OCI-LY7 (cell line): ENCODE results near the gene NTSR1. TPM values are rescaled to one million over a fixed set of nuclear protein-coding genes. Genes with fewer than 3 reads are reported as not detected.

Source experiments
- BruUV-seq: library from RNA; stranded (reverse); fragments of 400-500 nt; replicated peaks from 2 replicates; lab custom pipeline; 2021; lab: Mats Ljungman, UMichigan
- CTCF ChIA-PET: fragments of 300-600 bp; sonication (Branson Sonifier 250); formaldehyde crosslinking; loops from one replicate; lab custom pipeline; 2022; ENCODE audit warnings: antibody characterized with exemption; ENCODE audit not compliant: unreplicated experiment; lab: Charles Lee
- POLR2A ChIA-PET: fragments of 300-600 bp; sonication (Branson Sonifier 250); formaldehyde crosslinking; loops from one replicate; lab custom pipeline; 2022; ENCODE audit warnings: antibody characterized with exemption; lab: Charles Lee
- DNase-seq: peaks from one replicate; pipeline ENCODE4 v3.0.0-alpha.2; 2015; ENCODE audit warnings: low spot score
- H2AFZ ChIP-seq: fragments of 200-600 bp; sonication (generic), shearing (Covaris generic); 2 replicates; pipeline ENCODE4 v1.6.1; 2014; ENCODE audit warnings: mild to moderate bottlenecking, antibody characterized with exemption, low read length, moderate library complexity
- H3K27ac ChIP-seq: fragments of 200-600 bp; sonication (generic); 2 replicates; pipeline ENCODE4 v1.5.1; 2014; ENCODE audit warnings: mixed run types, low read depth, mild to moderate bottlenecking, moderate library complexity, low read length, inconsistent platforms; ENCODE audit not compliant: poor library complexity, severe bottlenecking
- H3K36me3 ChIP-seq: fragments of 200-600 bp; sonication (generic); 2 replicates; pipeline ENCODE4 v1.6.1; 2014; ENCODE audit warnings: mild to moderate bottlenecking, antibody characterized with exemption, low read length, moderate library complexity, mixed read lengths; ENCODE audit not compliant: insufficient read depth
- H3K4me1 ChIP-seq: fragments of 200-600 bp; sonication (generic); 2 replicates; pipeline ENCODE4 v1.5.1; 2014; ENCODE audit warnings: mild to moderate bottlenecking, low read length; ENCODE audit not compliant: insufficient read depth, poor library complexity, severe bottlenecking
- H3K4me2 ChIP-seq: fragments of 200-600 bp; sonication (generic); 2 replicates; pipeline ENCODE4 v1.6.1; 2014; ENCODE audit warnings: mild to moderate bottlenecking, low read length
- H3K4me3 ChIP-seq: fragments of 200-600 bp; sonication (generic); 2 replicates; pipeline ENCODE4 v1.5.1; 2014; ENCODE audit warnings: mild to moderate bottlenecking, low read depth, low read length; ENCODE audit not compliant: poor library complexity, severe bottlenecking
- H3K79me2 ChIP-seq: fragments of 200-600 bp; sonication (generic); 2 replicates; pipeline ENCODE4 v1.6.1; 2016; ENCODE audit warnings: low read depth, mild to moderate bottlenecking, low read length, moderate library complexity, mixed read lengths; ENCODE audit not compliant: insufficient read depth
- H3K9me2 ChIP-seq: fragments of 200-600 bp; sonication (generic); 2 replicates; pipeline ENCODE4 v1.6.1; 2016; ENCODE audit warnings: mild to moderate bottlenecking, low read length, mixed read lengths; ENCODE audit not compliant: insufficient read depth
- H3K9me3 ChIP-seq: fragments of 200-600 bp; sonication (generic); 2 replicates; pipeline ENCODE4 v1.6.1; 2014; ENCODE audit warnings: mild to moderate bottlenecking, mixed run types, low read length, mixed read lengths
- H4K20me1 ChIP-seq: fragments of 200-600 bp; sonication (generic); 2 replicates; pipeline ENCODE4 v1.6.1; 2014; ENCODE audit warnings: mild to moderate bottlenecking, antibody characterized with exemption, low read length, moderate library complexity, mixed read lengths; ENCODE audit not compliant: insufficient read depth
- EZH2phosphoT487 ChIP-seq: fragments of 200-600 bp; sonication (generic); IDR thresholded peaks from 2 replicates; pipeline ENCODE4 v1.6.1; 2018; ENCODE audit warnings: low read depth, borderline replicate concordance, mild to moderate bottlenecking, mixed run types, antibody characterized with exemption, low read length, moderate library complexity, mixed read lengths
- intact Hi-C: fragments of 100-400 bp; cut with micrococcal nuclease; formaldehyde crosslinking; loops from one replicate; pipeline ENCODE4 v1.10.0; 2022; ENCODE audit not compliant: unreplicated experiment
- total RNA-seq, 2 experiments: library from RNA; depleted of rRNA in 1 of 2; stranded (reverse); fragments of >200 nt in 1 of 2; shearing (Covaris generic) in 1 of 2; gene quantifications; 2 replicates each; pipeline ENCODE4 v1.2.3, GENCODE V29; 2014 to 2022
- TF ChIP-seq, protein P1 (sequence below): fragments of 200-600 bp; sonication (generic); conservative IDR thresholded peaks from 2 replicates; pipeline ENCODE4 v1.5.1; 2014; ENCODE audit warnings: mild to moderate bottlenecking, antibody characterized with exemption, low read length, moderate library complexity, mixed read lengths

The NTSR1 gene
- total RNA-seq, 2 experiments from 2014 or later, result not detected

DNA sequence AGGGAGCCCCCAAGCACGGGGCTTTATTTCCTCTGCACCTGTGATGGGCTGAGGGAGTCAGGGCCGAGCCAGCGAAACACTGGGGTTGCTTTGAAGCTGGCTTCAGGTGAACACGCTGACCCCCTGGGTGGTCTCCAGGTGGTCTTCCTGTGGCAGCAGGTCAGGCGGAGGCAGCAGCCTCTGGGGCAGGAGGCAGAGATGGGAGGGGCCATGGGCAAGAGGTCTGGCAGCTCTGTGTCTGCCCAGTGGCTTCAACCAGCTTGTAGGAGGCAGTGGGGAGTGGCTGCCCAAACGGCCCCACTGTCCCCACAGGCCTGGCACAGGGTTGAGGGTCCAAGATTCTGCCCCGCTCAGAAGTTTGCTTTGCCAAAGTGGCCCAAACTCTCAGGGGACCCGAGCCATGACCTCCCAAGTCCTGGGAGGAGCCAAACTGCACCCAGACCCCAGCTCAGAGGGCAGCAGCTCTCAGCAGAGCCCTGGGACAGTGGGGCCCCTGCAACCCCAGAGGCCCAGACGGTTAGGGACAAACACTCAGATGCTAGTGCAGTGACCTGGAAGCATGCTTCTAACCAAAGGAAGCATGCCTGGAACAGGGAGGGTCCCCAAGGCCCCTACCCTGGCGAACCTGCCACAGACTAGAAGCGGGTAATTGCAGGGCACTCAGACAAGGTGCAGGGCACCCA, 15.3 kb downstream of the NTSR1 start:
- Histone ChIP-seq H3K4me1 (no peaks in the 10 kb centered on the region), H4K20me1 (no peaks in the 10 kb centered on the region), H3K4me2 (no peak overlapping the region), H3K79me2 (no peaks in the 10 kb centered on the region), H3K9me3 (peaks cover 8% of the 10 kb centered on the region; the same call in 1 of the 2 replicates), H2AFZ (no peak overlapping the region), H3K9me2 (no peaks in the 10 kb centered on the region), H3K27ac (no peak overlapping the region), H3K36me3 (no peaks in the 10 kb centered on the region), H3K4me3 (no peak overlapping the region)
- POLR2A ChIA-PET, result no interaction called here
- TF ChIP-seq, protein P1, sequence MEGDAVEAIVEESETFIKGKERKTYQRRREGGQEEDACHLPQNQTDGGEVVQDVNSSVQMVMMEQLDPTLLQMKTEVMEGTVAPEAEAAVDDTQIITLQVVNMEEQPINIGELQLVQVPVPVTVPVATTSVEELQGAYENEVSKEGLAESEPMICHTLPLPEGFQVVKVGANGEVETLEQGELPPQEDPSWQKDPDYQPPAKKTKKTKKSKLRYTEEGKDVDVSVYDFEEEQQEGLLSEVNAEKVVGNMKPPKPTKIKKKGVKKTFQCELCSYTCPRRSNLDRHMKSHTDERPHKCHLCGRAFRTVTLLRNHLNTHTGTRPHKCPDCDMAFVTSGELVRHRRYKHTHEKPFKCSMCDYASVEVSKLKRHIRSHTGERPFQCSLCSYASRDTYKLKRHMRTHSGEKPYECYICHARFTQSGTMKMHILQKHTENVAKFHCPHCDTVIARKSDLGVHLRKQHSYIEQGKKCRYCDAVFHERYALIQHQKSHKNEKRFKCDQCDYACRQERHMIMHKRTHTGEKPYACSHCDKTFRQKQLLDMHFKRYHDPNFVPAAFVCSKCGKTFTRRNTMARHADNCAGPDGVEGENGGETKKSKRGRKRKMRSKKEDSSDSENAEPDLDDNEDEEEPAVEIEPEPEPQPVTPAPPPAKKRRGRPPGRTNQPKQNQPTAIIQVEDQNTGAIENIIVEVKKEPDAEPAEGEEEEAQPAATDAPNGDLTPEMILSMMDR, result no peak
- no peak for TF ChIP-seq EZH2phosphoT487
- no TSS peak for BruUV-seq
- intact Hi-C loops, result no loop called here
- no peak for DNase-seq
- CTCF ChIA-PET, result no interaction called here

DNA sequence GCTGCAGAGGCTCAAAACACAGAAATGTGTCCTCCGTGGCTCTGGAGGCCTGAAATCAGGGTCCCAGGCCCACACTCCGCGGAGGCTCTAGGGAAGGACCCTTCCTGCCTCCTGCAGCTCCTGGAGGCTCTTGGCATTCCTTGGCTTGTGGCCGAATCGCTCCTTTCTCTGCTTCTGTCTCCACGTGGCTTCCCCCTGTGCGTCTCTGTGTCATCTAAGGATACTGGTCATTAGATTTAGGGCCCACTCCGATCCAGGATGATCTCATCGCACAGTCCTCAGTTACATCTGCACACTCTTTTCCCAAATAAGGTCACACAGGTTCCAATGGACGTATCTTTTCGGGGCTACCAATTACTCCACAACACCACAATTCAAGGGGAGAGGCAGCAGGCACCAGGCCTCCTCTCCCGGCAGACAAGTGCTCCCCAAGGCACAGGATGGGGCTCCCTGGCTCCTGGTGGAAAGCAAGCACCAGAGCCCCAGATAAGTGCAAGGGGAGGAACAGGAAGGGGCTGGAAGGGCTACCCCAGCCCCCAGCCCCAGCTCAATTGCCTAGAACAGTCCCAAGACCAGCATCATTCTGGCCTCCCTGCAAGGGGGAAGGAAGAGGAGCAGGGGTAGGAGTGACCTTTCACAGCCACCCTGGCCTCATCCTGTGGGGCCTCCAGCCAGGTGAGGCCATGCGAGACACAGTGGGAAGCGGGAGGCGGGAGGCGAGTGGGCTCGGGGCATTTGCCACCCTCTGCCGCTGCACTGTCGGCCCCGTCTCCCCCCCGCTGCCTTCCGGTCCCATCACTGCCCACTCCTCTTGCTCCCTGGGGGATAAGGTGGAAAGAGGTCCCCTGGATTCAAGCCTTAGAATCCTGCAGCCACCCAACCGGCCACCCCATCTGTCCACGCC, 16.3 kb downstream of the NTSR1 start:
- no TSS peak for BruUV-seq
- CTCF ChIA-PET, result no interaction called here
- intact Hi-C loops, result no loop called here
- Histone ChIP-seq H3K79me2 (no peaks in the 10 kb centered on the region), H3K36me3 (no peaks in the 10 kb centered on the region), H3K4me1 (no peaks in the 10 kb centered on the region), H3K4me3 (no peak overlapping the region), H4K20me1 (no peaks in the 10 kb centered on the region), H3K9me2 (no peaks in the 10 kb centered on the region), H2AFZ (no peak overlapping the region), H3K9me3 (peaks cover 8% of the 10 kb centered on the region; the same call in 1 of the 2 replicates), H3K27ac (no peak overlapping the region), H3K4me2 (no peak overlapping the region)
- TF ChIP-seq EZH2phosphoT487, result no peak
- TF ChIP-seq, protein P1, result no peak
- DNase-seq, result no peak
- POLR2A ChIA-PET, result no interaction called here
